OCI-LY7 (cell line): ENCODE measurements around the gene CTNNA2.

Experiments used
- EZH2phosphoT487 ChIP-seq: fragments of 200-600 bp; sonication (generic); IDR thresholded peaks from 2 replicates; pipeline ENCODE4 v1.6.1; 2018; ENCODE audit warnings: low read depth, borderline replicate concordance, mild to moderate bottlenecking, mixed run types, antibody characterized with exemption, low read length, moderate library complexity, mixed read lengths
- TF ChIP-seq, protein P1 (sequence below): fragments of 200-600 bp; sonication (generic); conservative IDR thresholded peaks from 2 replicates; pipeline ENCODE4 v1.5.1; 2014; ENCODE audit warnings: mild to moderate bottlenecking, antibody characterized with exemption, low read length, moderate library complexity, mixed read lengths

DNA sequence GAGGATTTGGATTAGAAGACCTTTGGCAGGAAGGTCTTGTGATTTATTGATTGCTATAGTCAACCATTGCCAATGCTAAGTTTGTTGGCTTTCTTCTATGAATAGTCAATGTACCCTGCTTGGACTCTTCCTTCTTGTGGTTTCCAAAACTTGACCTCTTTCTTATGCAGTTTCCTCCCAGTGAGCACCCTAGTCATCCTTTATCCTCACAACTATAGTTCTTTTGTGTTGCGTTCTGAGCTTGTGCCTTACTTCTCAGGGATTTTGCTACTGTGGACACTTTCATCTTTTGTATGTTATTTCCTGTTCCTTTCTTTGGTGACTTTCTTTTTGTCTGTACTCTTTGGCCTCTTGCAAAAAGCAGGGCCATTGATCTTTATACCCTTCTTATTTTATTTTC lies 623.5 kb downstream of the CTNNA2 start:
- TF ChIP-seq, protein P1, sequence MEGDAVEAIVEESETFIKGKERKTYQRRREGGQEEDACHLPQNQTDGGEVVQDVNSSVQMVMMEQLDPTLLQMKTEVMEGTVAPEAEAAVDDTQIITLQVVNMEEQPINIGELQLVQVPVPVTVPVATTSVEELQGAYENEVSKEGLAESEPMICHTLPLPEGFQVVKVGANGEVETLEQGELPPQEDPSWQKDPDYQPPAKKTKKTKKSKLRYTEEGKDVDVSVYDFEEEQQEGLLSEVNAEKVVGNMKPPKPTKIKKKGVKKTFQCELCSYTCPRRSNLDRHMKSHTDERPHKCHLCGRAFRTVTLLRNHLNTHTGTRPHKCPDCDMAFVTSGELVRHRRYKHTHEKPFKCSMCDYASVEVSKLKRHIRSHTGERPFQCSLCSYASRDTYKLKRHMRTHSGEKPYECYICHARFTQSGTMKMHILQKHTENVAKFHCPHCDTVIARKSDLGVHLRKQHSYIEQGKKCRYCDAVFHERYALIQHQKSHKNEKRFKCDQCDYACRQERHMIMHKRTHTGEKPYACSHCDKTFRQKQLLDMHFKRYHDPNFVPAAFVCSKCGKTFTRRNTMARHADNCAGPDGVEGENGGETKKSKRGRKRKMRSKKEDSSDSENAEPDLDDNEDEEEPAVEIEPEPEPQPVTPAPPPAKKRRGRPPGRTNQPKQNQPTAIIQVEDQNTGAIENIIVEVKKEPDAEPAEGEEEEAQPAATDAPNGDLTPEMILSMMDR, result no peak
- TF ChIP-seq EZH2phosphoT487, result no peak
